Natural killer cell treated with Interleukin-12 subunit alpha and Interleukin-12 subunit beta and Interleukin-15 and Interleukin-18, amount 100 ng/mL, for 72 hours (primary cell): Measurements from ENCODE around the gene LRRFIP2. TPM values are rescaled to one million over a fixed set of nuclear protein-coding genes. Genes with fewer than 3 reads are reported as not detected.
A peak's percentile ranks its signal among the peaks of the same experiment; 100 is the strongest.
"Not testable (repeated sequence)": the region's sequence is repeated elsewhere in the genome, so short reads cannot be mapped to it uniquely, and the experiment has no call there.

Experiments
- ATAC-seq, 2 donors: fragments of 150-1000 bp; cut with Tn5 transposase in 1 of 2; sonication (Bioruptor Pico), chemical (Tn5 transposase) in 1 of 2; 2 replicates each; pipeline ENCODE4 v1.10.0; 2021
- DNase-seq: peaks from one replicate; pipeline ENCODE4 v3.0.0; 2022; ENCODE audit warnings: low spot score
- H3K27ac Mint-ChIP-seq, 2 donors: 1 replicate in 1 of 2; 2 replicates in 1 of 2; pipeline ENCODE4 v1.8.0; 2022; ENCODE audit warnings: mixed read lengths in 2 of 2, mild to moderate bottlenecking in 1 of 2, moderate library complexity in 1 of 2
- H3K27me3 Mint-ChIP-seq, 2 donors: 1 replicate in 1 of 2; 2 replicates in 1 of 2; pipeline ENCODE4 v1.8.0; 2022; ENCODE audit warnings: mixed read lengths in 2 of 2
- H3K36me3 Mint-ChIP-seq: one replicate; pipeline ENCODE4 v1.8.0; 2022; ENCODE audit warnings: mixed read lengths
- H3K4me1 Mint-ChIP-seq, 2 donors: 1 replicate in 1 of 2; 2 replicates in 1 of 2; pipeline ENCODE4 v1.8.0; 2022; ENCODE audit warnings: low read depth in 2 of 2, mixed read lengths in 2 of 2, mild to moderate bottlenecking in 1 of 2
- H3K4me3 Mint-ChIP-seq: one replicate; pipeline ENCODE4 v1.8.0; 2022; ENCODE audit warnings: mixed read lengths
- H3K9me3 Mint-ChIP-seq: 2 replicates; pipeline ENCODE4 v1.8.0; 2022; ENCODE audit warnings: mixed read lengths
- total RNA-seq, 2 donors: library from RNA; stranded (reverse); gene quantifications; one replicate each; pipeline ENCODE4 v1.2.3, GENCODE V29; 2022

Gene LRRFIP2
- total RNA-seq, 2 donors from 2014 or later: 37.2 to 52.0 TPM

DNA sequence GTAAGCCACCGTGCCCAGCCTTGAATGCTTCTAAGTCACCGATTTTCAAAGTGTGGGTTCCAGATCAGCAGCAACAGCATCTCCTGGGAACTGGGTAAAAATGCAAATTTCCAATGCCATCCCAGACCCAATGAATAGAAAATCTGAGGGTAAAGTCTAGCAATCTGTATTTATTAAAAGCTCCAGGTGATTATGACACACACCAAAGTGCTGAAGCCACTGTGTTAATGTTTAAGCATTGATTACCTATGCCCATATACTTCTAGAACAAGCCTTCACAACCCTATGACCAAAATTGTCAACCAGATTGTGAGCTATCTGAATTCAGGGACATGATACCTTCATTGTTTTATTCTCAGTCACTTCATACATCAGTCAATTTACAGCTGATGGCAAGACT is 86.5 kb downstream of the LRRFIP2 start:
- no peaks in the 10 kb centered on the region for H3K9me3 Mint-ChIP-seq

DNA sequence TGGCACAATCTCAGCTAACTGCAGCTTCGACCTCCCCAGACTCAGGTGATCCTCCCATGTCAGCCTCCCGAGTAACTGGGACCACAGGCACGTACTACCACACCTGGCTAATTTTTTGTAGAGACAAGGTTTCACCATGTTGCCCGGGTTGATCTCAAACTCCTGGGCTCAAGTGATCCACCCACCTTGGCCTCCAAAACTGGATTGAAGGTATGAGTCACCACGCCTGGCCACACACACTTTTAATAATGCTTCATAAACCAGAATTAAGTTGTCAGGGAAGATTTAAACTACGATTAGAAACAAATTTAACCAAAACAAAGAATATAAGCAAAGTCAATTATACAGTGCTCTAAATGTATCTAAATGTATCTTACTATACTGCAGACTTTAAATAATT is 87.5 kb downstream of the LRRFIP2 start:
- Mint-ChIP-seq H3K27me3 (no peaks in the 10 kb centered on the region), H3K27ac (no peak overlapping the region), H3K36me3 (no peaks in the 10 kb centered on the region), H3K4me1 (no peaks in the 10 kb centered on the region), H3K4me3 (no peak overlapping the region), H3K9me3 (no peaks in the 10 kb centered on the region)
- DNase-seq: no peak
- ATAC-seq: no peak

More for the DNA sequence above, 86.5 kb downstream of the LRRFIP2 start:
- Mint-ChIP-seq H3K27ac (no peak overlapping the region), H3K4me3 (no peak overlapping the region), H3K27me3 (no peaks in the 10 kb centered on the region), H3K4me1 (no peaks in the 10 kb centered on the region), H3K36me3 (no peaks in the 10 kb centered on the region)
- ATAC-seq (no peak), DNase-seq (no peak)

DNA sequence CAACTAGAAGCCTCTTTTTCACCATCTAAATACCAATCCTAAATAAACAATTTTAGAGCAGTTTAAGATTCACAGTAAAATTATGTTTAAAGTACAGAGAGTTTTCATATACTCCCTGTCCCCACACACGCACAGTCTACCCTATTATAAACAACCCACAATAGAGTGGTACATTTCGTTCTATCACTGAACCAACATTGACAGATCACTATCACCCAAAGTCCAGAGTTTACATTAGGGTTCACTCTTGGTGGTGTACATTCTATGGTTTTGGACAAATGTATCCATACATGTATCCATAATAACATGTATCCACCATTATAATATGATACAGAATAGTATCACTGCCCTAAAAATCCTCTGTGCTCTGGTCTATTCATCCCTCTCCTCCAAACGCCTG is 92.1 kb downstream of the LRRFIP2 start:
- Mint-ChIP-seq H3K4me1 (no peaks in the 10 kb centered on the region), H3K9me3 (no peaks in the 10 kb centered on the region), H3K4me3 (no peak overlapping the region), H3K36me3 (no peaks in the 10 kb centered on the region), H3K27ac (no peak overlapping the region), H3K27me3 (no peaks in the 10 kb centered on the region)
- DNase-seq (no peak), ATAC-seq (no peak)

DNA sequence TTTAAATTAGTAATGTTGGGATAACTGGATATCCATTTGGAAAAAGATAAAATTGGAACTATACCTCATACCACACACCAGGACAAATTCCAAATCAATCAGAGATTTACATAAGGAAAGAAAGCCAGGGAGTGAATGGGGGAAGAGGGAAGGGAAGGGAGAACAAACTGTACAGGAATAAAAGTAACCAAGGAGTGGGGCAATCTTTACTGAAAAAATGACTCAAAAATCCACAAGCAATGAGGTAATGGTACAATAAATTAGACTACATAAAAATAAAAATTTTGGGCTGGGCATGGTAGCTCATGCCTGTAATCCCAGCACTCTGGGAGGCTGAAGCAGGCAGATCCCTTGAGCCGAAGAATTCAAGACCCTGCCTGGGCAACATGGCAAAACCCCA is 98.4 kb downstream of the LRRFIP2 start:
- Mint-ChIP-seq H3K27me3 (no peaks in the 10 kb centered on the region), H3K4me1 (peaks cover 4 to 5% of the 10 kb centered on the region in 2 donors), H3K27ac (no peak overlapping the region), H3K4me3 (no peak overlapping the region), H3K9me3 (no peaks in the 10 kb centered on the region), H3K36me3 (peaks cover 6% of the 10 kb centered on the region)
- no peak for ATAC-seq
- no peak for DNase-seq

DNA sequence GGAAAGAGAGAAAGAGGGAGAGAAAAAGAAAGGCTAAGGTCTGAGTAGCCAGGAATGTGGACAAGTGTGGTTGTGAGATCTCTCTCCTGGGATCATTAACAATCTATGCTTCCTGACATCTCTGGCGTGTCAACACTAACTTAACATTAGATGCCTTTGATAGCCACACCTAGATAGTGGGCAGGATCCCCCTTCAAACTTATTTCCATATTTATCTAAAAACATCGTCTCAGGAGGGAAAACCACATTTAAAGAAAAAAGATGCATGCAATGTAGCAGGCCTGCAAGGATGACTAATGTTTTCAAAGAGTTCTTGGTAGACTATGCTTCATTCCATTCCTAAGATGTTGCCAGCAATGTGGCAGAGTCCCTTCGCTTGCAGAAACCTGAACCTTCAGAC is 100.2 kb downstream of the LRRFIP2 start:
- peaks cover 6% of the 10 kb centered on the region for H3K36me3 Mint-ChIP-seq

DNA sequence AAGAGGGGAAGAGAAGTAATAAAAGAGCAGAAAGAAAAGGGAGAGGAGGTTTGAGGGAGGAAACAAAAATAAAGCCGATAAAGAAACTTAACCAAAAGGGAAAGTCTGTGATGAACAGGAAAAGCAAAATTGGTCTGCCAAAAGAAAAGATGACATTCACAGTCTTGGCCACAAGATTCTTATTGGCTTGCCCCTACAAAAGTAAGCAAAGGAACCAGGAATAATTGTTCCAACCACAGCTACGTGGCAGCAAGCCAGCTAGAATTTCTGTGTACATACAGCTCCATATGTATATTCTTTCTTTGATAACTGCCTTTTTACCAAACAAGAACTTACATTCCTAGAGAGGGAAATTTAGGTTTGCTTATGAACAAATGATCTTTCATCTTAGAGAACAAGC is 101.5 kb downstream of the LRRFIP2 start:
- Mint-ChIP-seq H3K4me1 (peaks cover 4 to 5% of the 10 kb centered on the region in 2 donors), H3K9me3 (no peaks in the 10 kb centered on the region), H3K36me3 (peaks cover 6% of the 10 kb centered on the region), H3K27ac (no peak overlapping the region), H3K4me3 (no peak overlapping the region), H3K27me3 (no peaks in the 10 kb centered on the region)
- ATAC-seq (no peak), DNase-seq (no peak)

More for the DNA sequence above, 100.2 kb downstream of the LRRFIP2 start:
- Mint-ChIP-seq H3K27me3 (no peaks in the 10 kb centered on the region), H3K27ac (no peak overlapping the region), H3K4me1 (peaks cover 4 to 5% of the 10 kb centered on the region in 2 donors), H3K9me3 (no peaks in the 10 kb centered on the region), H3K4me3 (no peak overlapping the region)
- ATAC-seq (no peak), DNase-seq (no peak)

DNA sequence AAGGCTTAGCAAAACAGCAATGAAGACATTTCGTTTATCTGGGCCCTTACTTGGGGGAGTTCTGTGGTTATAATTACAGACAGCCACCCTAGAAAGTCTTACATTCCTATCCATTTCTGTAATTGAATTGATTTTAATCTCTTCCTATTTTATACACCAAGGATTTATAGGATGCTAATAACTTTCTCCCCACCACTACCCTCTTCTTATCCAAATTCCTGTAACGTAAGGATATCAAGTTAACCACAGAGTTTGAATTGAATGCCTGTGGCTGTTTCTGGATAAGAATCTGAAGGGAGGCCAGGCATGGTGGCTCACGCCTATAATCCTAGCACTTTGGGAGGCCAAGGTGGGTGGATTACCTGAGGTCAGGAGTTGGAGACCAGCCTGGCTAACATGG is 102.5 kb downstream of the LRRFIP2 start:
- H3K4me1 Mint-ChIP-seq: peaks cover 4 to 5% of the 10 kb centered on the region in 2 donors
- ATAC-seq (no peak), DNase-seq (no peak)
- no peak overlapping the region for H3K4me3 Mint-ChIP-seq
- H3K36me3 Mint-ChIP-seq: peaks cover 6% of the 10 kb centered on the region
- H3K27ac Mint-ChIP-seq: no peak overlapping the region
- no peaks in the 10 kb centered on the region for H3K9me3 Mint-ChIP-seq
- no peaks in the 10 kb centered on the region for H3K27me3 Mint-ChIP-seq

DNA sequence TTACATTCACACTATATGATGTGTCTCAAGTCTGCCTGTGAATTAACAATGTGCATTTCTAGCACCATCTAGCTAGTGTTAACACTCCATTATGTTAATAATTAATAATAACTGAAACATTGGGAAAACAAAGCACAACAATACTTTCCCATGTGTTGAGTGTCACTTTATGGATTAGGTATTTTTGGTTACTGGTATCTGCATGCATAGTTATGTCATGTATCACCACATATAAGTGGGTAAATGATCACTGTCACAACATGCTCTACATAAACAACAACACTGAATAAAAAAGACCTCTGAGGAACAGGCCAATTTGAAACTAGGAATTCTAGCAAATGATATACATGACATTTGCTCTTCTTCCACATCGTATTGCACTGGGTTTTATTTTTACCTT is 106.4 kb downstream of the LRRFIP2 start:
- DNase-seq (no peak), ATAC-seq (no peak)
- no peaks in the 10 kb centered on the region for H3K27me3 Mint-ChIP-seq
- H3K9me3 Mint-ChIP-seq: no peaks in the 10 kb centered on the region
- peaks cover 11% of the 10 kb centered on the region for H3K36me3 Mint-ChIP-seq
- H3K4me1 Mint-ChIP-seq: peaks cover 13 to 21% of the 10 kb centered on the region in 2 donors
- no peak overlapping the region for H3K4me3 Mint-ChIP-seq
- H3K27ac Mint-ChIP-seq: no peak overlapping the region

DNA sequence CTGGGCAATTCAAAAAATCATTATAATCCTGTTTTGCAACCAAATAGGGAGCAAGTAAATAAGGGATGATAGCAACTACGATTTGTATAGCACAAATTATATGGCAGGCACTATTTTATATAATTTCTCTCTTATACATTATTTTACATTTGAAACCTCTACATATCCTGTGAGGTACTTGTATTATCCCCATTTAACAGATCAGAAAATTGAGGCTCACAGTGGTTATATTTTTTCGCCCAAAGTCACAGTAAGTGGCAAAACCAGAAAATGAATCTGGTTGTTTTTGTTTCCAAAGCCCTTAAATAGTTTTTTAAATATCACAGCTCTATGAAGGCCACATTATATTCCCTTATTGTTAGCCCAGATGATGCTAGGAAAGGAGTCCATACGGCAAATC is 106.8 kb downstream of the LRRFIP2 start:
- H3K4me1 Mint-ChIP-seq: peaks cover 9 to 17% of the 10 kb centered on the region in 2 donors
- no peaks in the 10 kb centered on the region for H3K9me3 Mint-ChIP-seq
- no peaks in the 10 kb centered on the region for H3K27me3 Mint-ChIP-seq
- H3K4me3 Mint-ChIP-seq: no peak overlapping the region
- no peak overlapping the region for H3K27ac Mint-ChIP-seq
- ATAC-seq (no peak), DNase-seq (no peak)
- peaks cover 15% of the 10 kb centered on the region for H3K36me3 Mint-ChIP-seq

DNA sequence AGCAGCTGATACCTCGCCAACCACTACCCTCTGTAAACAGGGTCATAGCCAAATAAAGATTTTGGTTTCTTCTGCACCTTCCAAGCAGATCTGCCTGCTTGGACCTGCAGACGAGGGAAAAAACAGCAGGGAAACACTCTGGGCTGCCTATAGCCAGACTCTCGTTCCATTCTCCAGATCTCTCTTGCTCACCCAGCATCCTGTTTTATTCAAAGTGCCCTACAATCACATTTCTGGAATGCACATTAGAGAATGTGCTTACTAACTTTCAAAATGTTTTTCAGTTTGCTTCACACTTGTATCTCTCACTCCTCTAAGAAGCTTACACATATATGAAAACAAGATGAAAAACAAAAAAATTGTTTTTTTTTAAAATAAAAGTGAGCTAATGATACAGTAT is 109.6 kb downstream of the LRRFIP2 start:
- H3K9me3 Mint-ChIP-seq: no peaks in the 10 kb centered on the region
- H3K27me3 Mint-ChIP-seq: no peaks in the 10 kb centered on the region
- no peak overlapping the region for H3K4me3 Mint-ChIP-seq
- DNase-seq: no peak
- no peak overlapping the region for H3K27ac Mint-ChIP-seq
- H3K4me1 Mint-ChIP-seq: peaks cover 14 to 16% of the 10 kb centered on the region in 2 donors
- ATAC-seq: no peak
- peaks cover 27% of the 10 kb centered on the region for H3K36me3 Mint-ChIP-seq

DNA sequence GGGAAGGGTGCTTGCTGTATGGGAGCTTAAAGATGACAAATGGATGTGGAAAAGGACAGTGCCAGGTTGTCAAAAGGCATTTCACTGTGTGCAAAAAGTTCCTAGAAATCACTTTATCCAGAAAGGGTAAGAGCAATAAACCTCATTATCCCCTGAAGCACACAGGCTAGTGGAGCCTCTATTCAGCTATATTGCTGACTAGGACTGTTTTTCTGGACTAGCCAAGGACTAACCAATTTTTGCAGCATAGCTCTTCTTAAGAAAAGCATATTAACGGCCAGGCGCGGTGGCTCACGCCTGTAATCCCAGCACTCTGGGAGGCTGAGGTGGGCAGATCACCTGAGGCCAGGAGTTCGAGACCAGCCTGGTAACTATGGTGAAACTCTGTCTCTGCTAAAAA is 116.3 kb downstream of the LRRFIP2 start:
- Mint-ChIP-seq H3K4me1 (peaks cover 10% of the 10 kb centered on the region in 2 donors), H3K4me3 (no peak overlapping the region), H3K36me3 (peaks cover 29% of the 10 kb centered on the region), H3K9me3 (no peaks in the 10 kb centered on the region), H3K27me3 (no peaks in the 10 kb centered on the region), H3K27ac (no peak overlapping the region)
- no peak for DNase-seq
- no peak for ATAC-seq

DNA sequence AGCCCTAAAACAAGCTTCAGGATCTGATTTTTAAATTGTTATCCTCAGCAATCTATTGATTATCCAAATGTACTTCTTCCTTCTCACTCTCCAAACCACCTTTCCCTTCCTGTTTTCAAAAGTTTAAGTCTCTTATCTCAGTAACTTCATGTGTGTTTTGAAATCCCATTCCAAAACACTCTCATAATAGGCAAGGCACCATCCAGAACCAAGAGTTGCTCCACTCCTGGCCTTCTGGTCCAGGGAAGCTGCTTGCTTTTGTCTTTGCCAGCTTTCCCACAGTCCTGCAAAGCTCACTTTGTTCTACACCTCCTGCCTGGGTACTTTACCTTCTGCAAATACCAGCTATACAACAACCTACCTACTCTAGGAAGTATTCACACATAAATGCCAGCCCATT is 117.6 kb downstream of the LRRFIP2 start:
- Mint-ChIP-seq H3K27ac (peak overlapping the region in 1 of 2 donors; percentile 7), H3K9me3 (no peaks in the 10 kb centered on the region), H3K27me3 (no peaks in the 10 kb centered on the region), H3K4me1 (peaks cover 7 to 10% of the 10 kb centered on the region in 2 donors), H3K4me3 (no peak overlapping the region), H3K36me3 (peaks cover 21% of the 10 kb centered on the region)
- DNase-seq (no peak), ATAC-seq (no peak)

DNA sequence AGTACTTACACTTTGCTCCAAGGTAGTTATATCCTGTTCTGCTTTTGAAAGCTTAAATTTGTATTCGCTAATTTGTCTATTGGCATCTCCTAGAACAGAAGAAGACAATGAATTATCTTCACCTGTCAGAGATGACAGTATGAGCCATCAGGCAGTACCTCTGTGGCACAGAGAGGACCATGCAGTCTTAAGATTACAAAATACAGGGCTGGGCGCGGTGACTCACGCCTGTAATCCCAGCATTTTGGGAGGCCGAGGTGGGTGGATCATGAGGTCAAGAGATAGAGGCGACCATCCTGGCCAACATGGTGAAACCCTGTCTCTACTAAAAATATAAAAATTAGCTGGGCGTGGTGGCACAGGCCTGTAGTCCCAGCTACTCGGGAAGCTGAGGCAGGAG is 119.3 kb downstream of the LRRFIP2 start:
- ATAC-seq, H3K9me3 Mint-ChIP-seq, DNase-seq, H3K4me3 Mint-ChIP-seq, H3K27me3 Mint-ChIP-seq, H3K4me1 Mint-ChIP-seq: not testable (repeated sequence)
- peaks cover 17% of the 10 kb centered on the region for H3K36me3 Mint-ChIP-seq
- peak overlapping the region in 1 of 2 donors; percentile 81 for H3K27ac Mint-ChIP-seq

DNA sequence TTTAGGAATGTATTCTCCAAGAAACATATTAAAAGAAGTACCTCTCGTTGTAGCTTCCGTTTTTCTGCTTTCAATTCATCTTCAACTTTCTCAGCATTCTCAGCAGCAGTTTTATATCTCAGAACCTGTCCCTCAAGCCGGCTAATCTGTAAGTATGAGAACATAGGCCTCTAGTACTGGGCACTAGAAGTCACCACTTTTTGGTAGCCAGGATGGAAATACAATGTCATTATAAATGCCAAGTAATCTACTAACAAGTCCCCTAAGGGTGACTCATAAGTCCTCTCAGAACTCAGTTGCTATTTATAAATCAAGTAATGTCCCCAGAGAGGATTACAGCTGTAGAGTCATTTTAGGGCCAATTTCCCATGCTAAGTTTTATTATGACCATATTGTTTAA is 120.0 kb downstream of the LRRFIP2 start:
- Mint-ChIP-seq H3K4me1 (peaks cover 4 to 10% of the 10 kb centered on the region in 2 donors), H3K36me3 (peaks cover 19% of the 10 kb centered on the region), H3K4me3 (peak overlapping the region; percentile 34), H3K27me3 (no peaks in the 10 kb centered on the region), H3K9me3 (no peaks in the 10 kb centered on the region), H3K27ac (peak overlapping the region; percentile 43 to 81)
- ATAC-seq: peak; percentile 53 to 81
- DNase-seq: no peak

DNA sequence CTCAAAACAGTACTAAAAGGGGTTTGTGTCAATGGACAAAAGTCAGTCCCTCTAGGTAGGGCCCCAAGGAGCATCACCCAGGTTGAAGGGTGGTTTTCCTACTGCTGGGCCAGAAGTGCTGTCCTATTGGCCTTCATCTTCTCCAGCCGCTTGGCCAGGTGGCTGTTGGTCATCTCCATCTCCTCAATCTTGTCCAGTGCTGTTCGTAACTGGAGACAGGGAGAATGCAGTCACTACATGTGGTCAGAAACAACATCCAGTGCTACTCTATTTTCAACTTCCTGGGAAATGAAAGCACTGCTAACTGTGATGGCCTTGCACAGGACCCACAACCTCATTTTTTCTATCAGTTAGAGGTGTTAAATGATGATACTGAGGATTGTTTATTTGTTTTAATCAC is 120.6 kb downstream of the LRRFIP2 start:
- Mint-ChIP-seq H3K9me3 (no peaks in the 10 kb centered on the region), H3K4me1 (peaks cover 4 to 10% of the 10 kb centered on the region in 2 donors), H3K36me3 (peaks cover 25% of the 10 kb centered on the region), H3K27me3 (no peaks in the 10 kb centered on the region), H3K4me3 (no peak overlapping the region), H3K27ac (peak overlapping the region; percentile 43 to 81)
- no peak for DNase-seq
- no peak for ATAC-seq
